Lung (tissue), 12 donors: ENCODE measurements around the gene DDHD1. TPM values are rescaled to one million over a fixed set of nuclear protein-coding genes. Genes with fewer than 3 reads are reported as not detected.

Source experiments
- ATAC-seq: fragments of 200-7000 bp; cut with Tn5 transposase; one replicate; pipeline ENCODE4 v1.9.1; 2020; ENCODE audit warnings: moderate number of reproducible peaks; ENCODE audit not compliant: insufficient read depth, low FRiP score
- DNase-seq, 3 donors: peaks; one replicate each; pipeline ENCODE4 v3.0.0-alpha.2; 2013 to 2017
- H3K27ac ChIP-seq, 2 donors: one replicate each; pipeline ENCODE4 v1.5.1; 2013; ENCODE audit warnings: mild to moderate bottlenecking in 2 of 2, moderate library complexity in 2 of 2, control low read depth in 1 of 2, inconsistent platforms in 1 of 2, low read depth in 1 of 2, low read length in 1 of 2
- H3K27me3 ChIP-seq, 3 donors: one replicate each; pipeline ENCODE4 v1.5.1; 2013; ENCODE audit warnings: low read length in 2 of 3; ENCODE audit not compliant: control insufficient read depth in 3 of 3, insufficient read depth in 3 of 3
- H3K36me3 ChIP-seq, 4 donors: one replicate each; pipeline ENCODE4 v1.5.1; 2013; ENCODE audit warnings: low read length in 4 of 4, mild to moderate bottlenecking in 1 of 4, moderate library complexity in 1 of 4; ENCODE audit not compliant: control insufficient read depth in 4 of 4, insufficient read depth in 4 of 4
- H3K4me1 ChIP-seq, 5 donors: one replicate each; pipeline ENCODE4 v1.5.1; 2013; ENCODE audit warnings: low read length in 5 of 5, mild to moderate bottlenecking in 2 of 5, moderate library complexity in 1 of 5; ENCODE audit not compliant: control insufficient read depth in 5 of 5, insufficient read depth in 5 of 5
- H3K4me3 ChIP-seq: one replicate; pipeline ENCODE4 v1.5.1; 2013; ENCODE audit warnings: mild to moderate bottlenecking, control low read depth, moderate library complexity
- H3K9ac ChIP-seq, 2 donors: one replicate each; pipeline ENCODE4 v1.5.1; 2013; ENCODE audit warnings: low read length in 2 of 2, control low read depth in 1 of 2; ENCODE audit not compliant: insufficient read depth in 1 of 2
- H3K9me3 ChIP-seq, 4 donors: one replicate each; pipeline ENCODE4 v1.5.1; 2013; ENCODE audit warnings: low read length in 3 of 4, mild to moderate bottlenecking in 1 of 4, moderate library complexity in 1 of 4; ENCODE audit not compliant: control insufficient read depth in 4 of 4, insufficient read depth in 3 of 4
- WGBS, 2 donors: extraction: QIAGEN DNeasy Blood & Tissue Kit; methylation state at CpG; one replicate each; pipeline ENCODE4 v1.1.7; 2013; 5-methylcytosine and 5-hydroxymethylcytosine counted together
- polyA plus RNA-seq, 2 donors: library from polyadenylated mRNA; stranded (reverse); fragments of 200-250 nt; gene quantifications; one replicate each; pipeline ENCODE4 v1.2.1, GENCODE V29; 2013
- total RNA-seq, 2 donors: library from RNA; depleted of rRNA in 1 of 2; stranded (reverse); fragments of >200 nt in 1 of 2; gene quantifications; one replicate each; pipeline ENCODE4 v1.2.1, GENCODE V29; 2014 to 2021
- TF ChIP-seq, protein P1 (sequence below): IDR thresholded peaks from 2 replicates; pipeline ENCODE4 v1.5.1; 2012; ENCODE audit warnings: mild to moderate bottlenecking; ENCODE audit errors: control extremely low read depth, extremely low read depth
- donor health status: control.
- donor health status: control.
- donor health status: Bipolar disorder and iron deficiency.
- donor health status: healthy.
- donor health status: DM: yes; HTN: yes; CAD: no.

The DDHD1 gene
- total and polyA plus RNA-seq, 4 donors = 3.6 to 38.0 (median 9.9) TPM

GRCh38 chr14:53147893-53148292 lies 5.2 kb downstream of the DDHD1 start:
- H3K4me1 ChIP-seq = peaks cover 0 to 9% (median 5%) of the 10 kb centered on the region in 5 donors
- H3K4me3 ChIP-seq = no peak overlapping the region
- no peaks in the 10 kb centered on the region for H3K27me3 ChIP-seq
- no peak overlapping the region for H3K27ac ChIP-seq
- WGBS, 2 donors = 81 to 83% methylated on average over 2 of the region's 2 CpGs
- no peaks in the 10 kb centered on the region for H3K36me3 ChIP-seq
- H3K9ac ChIP-seq = no peak overlapping the region
- peaks cover 0 to 2% (median 0%) of the 10 kb centered on the region in 4 donors for H3K9me3 ChIP-seq
- TF ChIP-seq, protein P1, sequence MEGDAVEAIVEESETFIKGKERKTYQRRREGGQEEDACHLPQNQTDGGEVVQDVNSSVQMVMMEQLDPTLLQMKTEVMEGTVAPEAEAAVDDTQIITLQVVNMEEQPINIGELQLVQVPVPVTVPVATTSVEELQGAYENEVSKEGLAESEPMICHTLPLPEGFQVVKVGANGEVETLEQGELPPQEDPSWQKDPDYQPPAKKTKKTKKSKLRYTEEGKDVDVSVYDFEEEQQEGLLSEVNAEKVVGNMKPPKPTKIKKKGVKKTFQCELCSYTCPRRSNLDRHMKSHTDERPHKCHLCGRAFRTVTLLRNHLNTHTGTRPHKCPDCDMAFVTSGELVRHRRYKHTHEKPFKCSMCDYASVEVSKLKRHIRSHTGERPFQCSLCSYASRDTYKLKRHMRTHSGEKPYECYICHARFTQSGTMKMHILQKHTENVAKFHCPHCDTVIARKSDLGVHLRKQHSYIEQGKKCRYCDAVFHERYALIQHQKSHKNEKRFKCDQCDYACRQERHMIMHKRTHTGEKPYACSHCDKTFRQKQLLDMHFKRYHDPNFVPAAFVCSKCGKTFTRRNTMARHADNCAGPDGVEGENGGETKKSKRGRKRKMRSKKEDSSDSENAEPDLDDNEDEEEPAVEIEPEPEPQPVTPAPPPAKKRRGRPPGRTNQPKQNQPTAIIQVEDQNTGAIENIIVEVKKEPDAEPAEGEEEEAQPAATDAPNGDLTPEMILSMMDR = no peak
- ATAC-seq (no peak), DNase-seq (no peak)

GRCh38 chr14:53147208-53147607 lies 5.9 kb downstream of the DDHD1 start:
- TF ChIP-seq, protein P1 = no peak
- no peak for DNase-seq
- WGBS, 2 donors = 43 to 74% methylated on average over 2 of the region's 2 CpGs

GRCh38 chr14:53146739-53147138 lies 6.4 kb downstream of the DDHD1 start:
- 77 to 96% methylated on average over 3 of the region's 3 CpGs for WGBS, 2 donors

More at GRCh38 chr14:53147208-53147607, 5.9 kb downstream of the DDHD1 start:
- Histone ChIP-seq H3K4me1 (peaks cover 0 to 9% (median 5%) of the 10 kb centered on the region in 5 donors), H3K4me3 (no peak overlapping the region), H3K27me3 (no peaks in the 10 kb centered on the region), H3K9me3 (peaks cover 0 to 3% (median under 1%) of the 10 kb centered on the region in 4 donors), H3K36me3 (no peaks in the 10 kb centered on the region), H3K27ac (no peak overlapping the region), H3K9ac (no peak overlapping the region)
- ATAC-seq = no peak

More at GRCh38 chr14:53146739-53147138, 6.4 kb downstream of the DDHD1 start:
- no peak for ATAC-seq
- peaks cover 0 to 9% (median 5%) of the 10 kb centered on the region in 5 donors for H3K4me1 ChIP-seq
- no peak for DNase-seq
- no peaks in the 10 kb centered on the region for H3K36me3 ChIP-seq
- TF ChIP-seq, protein P1 = no peak
- H3K9me3 ChIP-seq = peaks cover 0 to 4% (median under 1%) of the 10 kb centered on the region in 4 donors
- H3K4me3 ChIP-seq = no peak overlapping the region
- H3K9ac ChIP-seq = no peak overlapping the region
- no peaks in the 10 kb centered on the region for H3K27me3 ChIP-seq
- no peak overlapping the region for H3K27ac ChIP-seq
